Sigmoid colon (tissue), 7 donors: ENCODE measurements around the gene POLR2F. TPM values are rescaled to one million over a fixed set of nuclear protein-coding genes. Genes with fewer than 3 reads are reported as not detected.

Source experiments
- DNase-seq: peaks from one replicate; pipeline ENCODE4 v3.0.0-alpha.2; 2019
- H3K27ac ChIP-seq, 4 donors: fragments of 200-600 bp; sonication (generic); one replicate each; pipeline ENCODE4 v1.5.1; 2016 to 2019; ENCODE audit warnings: mild to moderate bottlenecking in 1 of 4
- H3K27me3 ChIP-seq, 3 donors: fragments of 200-600 bp; sonication (generic); one replicate each; pipeline ENCODE4 v1.5.1; 2019; ENCODE audit warnings: mild to moderate bottlenecking in 1 of 3
- H3K36me3 ChIP-seq, 4 donors: fragments of 200-600 bp; sonication (generic); one replicate each; pipeline ENCODE4 v1.5.1; 2016 to 2019
- H3K4me1 ChIP-seq, 4 donors: fragments of 200-600 bp; sonication (generic); one replicate each; pipeline ENCODE4 v1.5.1; 2017 to 2019
- H3K4me3 ChIP-seq, 4 donors: fragments of 200-600 bp; sonication (generic); one replicate each; pipeline ENCODE4 v1.5.1; 2017 to 2019; ENCODE audit warnings: mild to moderate bottlenecking in 2 of 4, moderate library complexity in 1 of 4
- H3K9me3 ChIP-seq, 4 donors: fragments of 200-600 bp in 3 of 4; sonication (generic) in 3 of 4; one replicate each; pipeline versions ENCODE4 v1.5.1 to v1.6.1; 2013 to 2019
- CTCF ChIP-seq, 4 experiments: fragments of 450-650 bp in 3 of 4; fragments of 200-600 bp in 1 of 4; IDR thresholded peaks; one replicate each; pipeline ENCODE4 v1.5.1; 2016 to 2019; ENCODE audit warnings: antibody characterized with exemption in 4 of 4, mild to moderate bottlenecking in 3 of 4, moderate library complexity in 2 of 4
- EP300 ChIP-seq, 4 donors: sonication (generic); formaldehyde crosslinking; IDR thresholded peaks; one replicate each; pipeline ENCODE4 v1.6.1; 2017; ENCODE audit warnings: antibody characterized with exemption in 4 of 4
- POLR2A ChIP-seq, 2 donors: fragments of 450-650 bp; IDR thresholded peaks; one replicate each; pipeline ENCODE4 v1.6.1; 2016; ENCODE audit warnings: antibody characterized with exemption in 2 of 2, mild to moderate bottlenecking in 2 of 2, moderate library complexity in 2 of 2
- POLR2AphosphoS5 ChIP-seq, 4 donors: sonication (generic); formaldehyde crosslinking; IDR thresholded peaks; one replicate each; pipeline ENCODE4 v1.6.1; 2017; ENCODE audit warnings: antibody characterized with exemption in 4 of 4
- WGBS, 2 donors: extraction: QIAGEN DNeasy Blood & Tissue Kit; methylation state at CpG; one replicate each; pipeline ENCODE4 v1.1.7; 2013; 5-methylcytosine and 5-hydroxymethylcytosine counted together
- intact Hi-C: fragments of 100-400 bp; cut with DNase I; formaldehyde crosslinking; loops from one replicate; pipeline ENCODE4 v1.15.1; 2023
- polyA plus RNA-seq, 3 donors: library from polyadenylated mRNA; stranded (reverse); fragments of 200-250 nt; gene quantifications; one replicate each; pipeline ENCODE4 v1.2.3, GENCODE V29; 2013
- total RNA-seq, 4 donors: library from RNA; depleted of rRNA; stranded (reverse); fragments of >200 nt; gene quantifications; one replicate each; pipeline ENCODE4 v1.1.0, GENCODE V29; 2016
- donor health status: healthy with polysubstance abuse.
- donor health status: Bipolar disorder and iron deficiency.
- donor health status: healthy.

The POLR2F gene
- total and polyA plus RNA-seq, 7 donors, result 47.9 to 149 (median 96.9) TPM

- WGBS, 2 donors, result 87% methylated on average over 9 of the region's 9 CpGs
- Histone ChIP-seq H3K4me3 (no peak overlapping the region), H3K36me3 (peaks cover 0 to 73% (median 34%) of the 10 kb centered on the region in 4 donors), H3K27me3 (no peaks in the 10 kb centered on the region), H3K4me1 (peaks cover 0 to 27% (median 18%) of the 10 kb centered on the region in 4 donors), H3K9me3 (no peaks in the 10 kb centered on the region), H3K27ac (no peak overlapping the region)
- no peak for TF ChIP-seq EP300 (IDR thresholded peaks at IDR 0.05)
- no peak for TF ChIP-seq CTCF (IDR thresholded peaks at IDR 0.05)
- TF ChIP-seq POLR2AphosphoS5 (IDR thresholded peaks at IDR 0.05), result no peak
- TF ChIP-seq POLR2A (IDR thresholded peaks at IDR 0.05), result no peak
- DNase-seq, result no peak
- intact Hi-C loops, result loop anchor here (1.0 to 5.0 kb wide), 2 partner anchors 104 to 149 kb away; no protein-coding TSS in a partner anchor
Measured at GRCh38 chr22:37965940-37966664, 12.6 kb downstream of the POLR2F start.

DNA sequence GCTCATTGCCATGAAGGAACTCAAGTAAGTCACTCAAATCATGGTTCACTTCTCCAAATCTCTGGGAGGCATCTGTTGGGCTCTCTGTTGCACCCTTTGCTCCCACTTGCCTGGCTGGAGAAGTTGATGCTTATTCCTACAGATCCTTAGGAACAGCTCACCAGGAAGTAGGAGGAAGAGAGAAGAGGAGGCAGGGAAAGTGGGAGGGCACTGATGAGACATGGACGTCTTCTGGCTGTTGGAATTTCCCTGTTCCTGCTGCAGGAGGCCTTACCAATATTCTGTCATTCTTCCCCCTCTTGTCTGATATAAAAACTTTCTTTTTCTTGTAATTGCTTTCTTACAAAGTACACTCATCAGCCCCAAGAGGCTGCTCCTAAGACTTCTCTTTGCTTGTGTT is 13.6 kb downstream of the POLR2F start:
- Histone ChIP-seq H3K27ac (no peak overlapping the region), H3K4me1 (peaks cover 0 to 27% (median 18%) of the 10 kb centered on the region in 4 donors), H3K9me3 (no peaks in the 10 kb centered on the region), H3K4me3 (no peak overlapping the region), H3K36me3 (peaks cover 0 to 62% (median 28%) of the 10 kb centered on the region in 4 donors), H3K27me3 (no peaks in the 10 kb centered on the region)
- no peak for DNase-seq
- TF ChIP-seq POLR2A (IDR thresholded peaks at IDR 0.05) (no peak), CTCF (IDR thresholded peaks at IDR 0.05) (no peak), POLR2AphosphoS5 (IDR thresholded peaks at IDR 0.05) (no peak), EP300 (IDR thresholded peaks at IDR 0.05) (no peak)
- 65 to 68% methylated on average over 1 of the region's 1 CpG for WGBS, 2 donors
- intact Hi-C loops, result loop anchor here (5.0 kb wide), 1 partner anchor 105 kb away; no protein-coding TSS in a partner anchor

- H3K4me3 ChIP-seq, result no peak overlapping the region
- intact Hi-C loops, result loop anchor here (5.0 kb wide), 1 partner anchor 106 kb away; no protein-coding TSS in a partner anchor
Measured at GRCh38 chr22:37967637-37968451, 14.3 kb downstream of the POLR2F start.

More at GRCh38 chr22:37967637-37968451, 14.3 kb downstream of the POLR2F start:
- H3K27ac ChIP-seq, result peak overlapping the region in 2 of 4 donors; percentile 19 to 26
- 87 to 88% methylated on average over 14 of the region's 14 CpGs for WGBS, 2 donors
- TF ChIP-seq EP300 (IDR thresholded peaks at IDR 0.05), result no peak
- TF ChIP-seq POLR2AphosphoS5 (IDR thresholded peaks at IDR 0.05), result no peak
- TF ChIP-seq CTCF (IDR thresholded peaks at IDR 0.05), result no peak
- no peak for TF ChIP-seq POLR2A (IDR thresholded peaks at IDR 0.05)
- no peaks in the 10 kb centered on the region for H3K9me3 ChIP-seq
- H3K27me3 ChIP-seq, result no peaks in the 10 kb centered on the region
- H3K4me1 ChIP-seq, result peaks cover 0 to 27% (median 18%) of the 10 kb centered on the region in 4 donors
- H3K36me3 ChIP-seq, result peaks cover 0 to 55% (median 22%) of the 10 kb centered on the region in 4 donors
- DNase-seq, result no peak
